Neuron (in vitro differentiated cells): Measurements from ENCODE around the gene CACNA1I.

Source experiments
- H2AFZ ChIP-seq: one replicate; pipeline ENCODE4 v1.6.1; 2013; ENCODE audit warnings: low read depth, mild to moderate bottlenecking, inconsistent platforms, low read length, moderate library complexity
- H3K27me3 ChIP-seq: one replicate; pipeline ENCODE4 v1.6.1; 2013; ENCODE audit warnings: low read length; ENCODE audit not compliant: insufficient read depth
- H3K36me3 ChIP-seq: one replicate; pipeline ENCODE4 v1.6.1; 2013; ENCODE audit warnings: low read length; ENCODE audit not compliant: insufficient read depth
- H3K4me1 ChIP-seq: one replicate; pipeline ENCODE4 v1.6.1; 2013; ENCODE audit warnings: low read length; ENCODE audit not compliant: insufficient read depth
- H3K4me3 ChIP-seq: 2 replicates; pipeline ENCODE4 v1.5.1; 2013; ENCODE audit warnings: mild to moderate bottlenecking, low read length, moderate library complexity
- H3K9me3 ChIP-seq: one replicate; pipeline ENCODE4 v1.6.1; 2013; ENCODE audit warnings: low read length

Gene CACNA1I

DNA sequence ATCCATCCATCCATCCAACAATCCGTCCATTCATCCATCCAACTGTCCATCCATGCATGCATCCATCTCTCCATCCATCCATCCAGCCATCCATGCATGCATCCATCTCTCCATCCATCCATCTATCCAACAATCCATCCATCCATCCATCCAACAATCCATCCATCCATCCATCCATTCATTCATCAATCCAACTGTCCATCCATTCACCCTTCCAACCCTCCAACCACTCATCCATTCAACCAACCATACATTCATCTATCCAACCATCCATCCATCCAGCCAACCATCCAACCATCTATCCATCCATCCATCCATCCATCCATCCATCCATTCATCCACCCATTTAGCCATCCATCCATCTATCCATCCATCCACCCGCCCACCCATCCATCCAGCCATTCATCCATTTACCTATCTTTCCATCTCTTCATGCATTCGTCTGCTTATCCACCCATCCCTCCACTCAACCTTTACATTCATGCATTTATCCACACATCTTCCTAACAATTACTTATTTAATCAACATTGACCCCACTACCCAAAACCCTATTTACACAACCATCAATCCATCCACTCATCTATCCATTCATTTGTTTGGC is 12.6 kb downstream of the CACNA1I start:
- Histone ChIP-seq H2AFZ (no peak overlapping the region), H3K9me3 (no peaks in the 10 kb centered on the region), H3K27me3 (peaks cover 11% of the 10 kb centered on the region), H3K36me3 (no peaks in the 10 kb centered on the region), H3K4me3 (no peak overlapping the region), H3K4me1 (no peaks in the 10 kb centered on the region)

DNA sequence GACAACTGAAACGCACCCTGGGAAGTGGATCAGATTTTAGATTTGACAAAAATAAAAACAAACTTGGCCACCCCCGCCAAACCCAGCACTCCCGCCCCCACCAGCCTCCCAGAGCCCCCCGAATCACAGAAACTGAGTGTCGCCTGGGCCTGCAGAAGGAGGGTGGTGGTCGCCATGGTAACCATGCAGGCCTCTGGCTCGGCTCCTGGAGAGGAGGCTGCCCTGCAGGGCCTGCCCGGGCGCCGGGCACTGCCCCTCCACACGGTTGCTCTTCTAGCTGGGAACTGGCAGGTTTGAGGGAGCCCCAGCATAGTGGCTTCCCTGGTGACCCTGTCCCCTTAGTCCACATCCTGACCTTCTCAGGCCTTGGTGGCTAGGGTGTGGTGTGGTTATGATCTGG is 19.3 kb downstream of the CACNA1I start:
- peaks cover 15% of the 10 kb centered on the region for H3K27me3 ChIP-seq
- no peak overlapping the region for H3K4me3 ChIP-seq
- H3K4me1 ChIP-seq, result peaks cover 6% of the 10 kb centered on the region
- no peaks in the 10 kb centered on the region for H3K36me3 ChIP-seq
- no peaks in the 10 kb centered on the region for H3K9me3 ChIP-seq
- no peak overlapping the region for H2AFZ ChIP-seq

DNA sequence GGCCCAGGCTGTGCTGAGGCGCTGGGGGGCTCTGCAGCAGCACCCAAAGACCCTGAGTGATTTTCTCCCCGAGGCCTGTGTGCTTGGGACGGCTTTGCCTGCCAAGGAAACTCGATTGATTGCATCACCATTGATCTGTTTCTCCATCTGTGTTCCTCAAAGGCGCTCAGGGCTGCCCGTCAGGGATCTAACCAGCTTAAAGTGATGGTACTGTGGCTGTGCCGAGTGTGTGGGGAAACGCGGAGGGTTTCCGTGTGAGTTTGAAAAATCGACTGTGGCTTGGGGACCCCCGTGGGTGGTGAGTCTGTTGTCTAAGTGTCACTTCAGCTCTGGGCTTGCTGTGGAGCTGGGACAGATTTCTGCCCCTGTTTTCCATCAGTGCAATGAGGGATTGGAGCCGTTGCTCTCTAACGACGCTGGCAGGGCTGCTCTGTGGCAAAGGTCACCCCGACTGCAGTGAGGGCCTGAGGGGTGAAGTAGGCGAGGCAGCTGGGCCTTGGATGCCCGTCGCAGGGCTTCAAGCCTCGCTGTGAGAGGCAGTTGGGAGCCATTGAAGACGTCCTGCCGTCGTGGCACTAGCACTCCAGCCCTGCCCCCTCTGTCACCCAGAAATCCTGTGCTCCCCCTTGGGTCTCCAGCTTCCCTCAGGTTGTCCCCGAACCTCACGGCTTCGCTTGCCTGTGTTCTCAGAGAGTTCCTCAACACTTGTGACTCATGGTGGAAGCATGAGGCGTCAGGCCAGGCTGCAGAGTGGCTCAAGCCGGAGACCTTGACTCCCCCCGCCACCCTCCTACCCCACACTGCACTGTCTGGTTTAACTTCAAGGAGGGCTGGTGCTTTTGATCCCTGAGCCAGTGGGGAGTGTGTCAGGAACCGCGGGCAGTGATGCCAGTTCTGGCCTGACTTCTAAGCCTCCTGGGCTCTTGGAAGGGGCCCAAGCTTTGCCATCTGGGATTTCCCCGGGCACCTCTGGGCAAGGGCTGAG is 21.8 kb downstream of the CACNA1I start:
- no peaks in the 10 kb centered on the region for H3K9me3 ChIP-seq
- no peaks in the 10 kb centered on the region for H3K36me3 ChIP-seq
- peaks cover 6% of the 10 kb centered on the region for H3K4me1 ChIP-seq
- H2AFZ ChIP-seq, result no peak overlapping the region
- no peak overlapping the region for H3K4me3 ChIP-seq
- peaks cover 24% of the 10 kb centered on the region for H3K27me3 ChIP-seq

- Histone ChIP-seq H2AFZ (no peak overlapping the region), H3K9me3 (no peaks in the 10 kb centered on the region), H3K4me1 (peaks cover 6% of the 10 kb centered on the region), H3K4me3 (no peak overlapping the region), H3K27me3 (peaks cover 32% of the 10 kb centered on the region), H3K36me3 (no peaks in the 10 kb centered on the region)
Observed at GRCh38 chr22:39593066-39593930, 22.7 kb downstream of the CACNA1I start.

GRCh38 chr22:39593931-39594285 is 23.4 kb downstream of the CACNA1I start:
- no peaks in the 10 kb centered on the region for H3K9me3 ChIP-seq
- no peak overlapping the region for H2AFZ ChIP-seq
- H3K36me3 ChIP-seq, result no peaks in the 10 kb centered on the region
- no peak overlapping the region for H3K4me3 ChIP-seq
- H3K4me1 ChIP-seq, result peaks cover 6% of the 10 kb centered on the region
- peaks cover 35% of the 10 kb centered on the region for H3K27me3 ChIP-seq

GRCh38 chr22:39594411-39594810 is 23.9 kb downstream of the CACNA1I start:
- Histone ChIP-seq H3K27me3 (peaks cover 35% of the 10 kb centered on the region), H3K4me1 (peaks cover 6% of the 10 kb centered on the region), H3K4me3 (no peak overlapping the region), H3K36me3 (no peaks in the 10 kb centered on the region), H2AFZ (no peak overlapping the region), H3K9me3 (no peaks in the 10 kb centered on the region)

GRCh38 chr22:39595622-39596172 is 25.1 kb downstream of the CACNA1I start:
- H3K9me3 ChIP-seq, result no peaks in the 10 kb centered on the region
- H3K4me3 ChIP-seq, result no peak overlapping the region

GRCh38 chr22:39596601-39597000 is 26.0 kb downstream of the CACNA1I start:
- peaks cover 35% of the 10 kb centered on the region for H3K27me3 ChIP-seq
- H2AFZ ChIP-seq, result no peak overlapping the region

More at GRCh38 chr22:39595622-39596172, 25.1 kb downstream of the CACNA1I start:
- H3K36me3 ChIP-seq, result no peaks in the 10 kb centered on the region
- no peak overlapping the region for H2AFZ ChIP-seq
- peaks cover 35% of the 10 kb centered on the region for H3K27me3 ChIP-seq
- no peaks in the 10 kb centered on the region for H3K4me1 ChIP-seq

DNA sequence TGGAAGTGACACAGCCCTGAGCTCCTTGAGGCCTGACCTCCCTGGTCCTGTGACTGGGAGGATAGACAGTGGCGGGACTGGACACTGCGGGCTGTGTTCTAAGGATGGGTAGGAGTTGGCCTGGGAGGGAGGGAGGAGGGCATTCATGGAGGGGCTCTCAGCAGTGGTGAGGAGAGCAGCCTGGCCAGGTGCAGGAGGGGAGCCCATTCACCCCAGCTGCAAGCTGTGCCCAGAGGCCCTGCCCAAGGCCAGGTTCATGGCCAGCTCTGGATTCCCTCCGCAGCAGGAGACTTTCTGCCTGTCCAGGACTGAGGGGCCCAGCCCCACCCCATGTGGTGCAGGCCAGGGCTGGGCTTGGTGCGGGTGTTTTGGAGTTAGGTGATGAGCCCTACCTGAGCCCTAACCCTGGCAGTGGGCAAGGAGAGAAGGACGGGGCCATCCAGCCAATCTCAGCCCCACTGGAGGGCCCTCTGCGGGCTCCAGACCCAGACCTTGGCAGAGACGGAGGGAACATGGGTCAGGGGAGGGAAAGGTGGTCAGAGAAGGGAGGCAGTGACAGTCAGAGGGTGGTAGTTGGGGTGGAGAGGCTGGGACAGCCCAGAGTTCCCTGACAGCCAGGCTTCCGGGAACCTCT is 26.8 kb downstream of the CACNA1I start:
- H3K27me3 ChIP-seq, result peaks cover 29% of the 10 kb centered on the region
- no peaks in the 10 kb centered on the region for H3K9me3 ChIP-seq
- no peaks in the 10 kb centered on the region for H3K36me3 ChIP-seq
- H2AFZ ChIP-seq, result no peak overlapping the region
- H3K4me1 ChIP-seq, result no peaks in the 10 kb centered on the region
- H3K4me3 ChIP-seq, result no peak overlapping the region

More at GRCh38 chr22:39596601-39597000, 26.0 kb downstream of the CACNA1I start:
- no peaks in the 10 kb centered on the region for H3K9me3 ChIP-seq
- H3K4me1 ChIP-seq, result no peaks in the 10 kb centered on the region
- no peaks in the 10 kb centered on the region for H3K36me3 ChIP-seq
- no peak overlapping the region for H3K4me3 ChIP-seq

DNA sequence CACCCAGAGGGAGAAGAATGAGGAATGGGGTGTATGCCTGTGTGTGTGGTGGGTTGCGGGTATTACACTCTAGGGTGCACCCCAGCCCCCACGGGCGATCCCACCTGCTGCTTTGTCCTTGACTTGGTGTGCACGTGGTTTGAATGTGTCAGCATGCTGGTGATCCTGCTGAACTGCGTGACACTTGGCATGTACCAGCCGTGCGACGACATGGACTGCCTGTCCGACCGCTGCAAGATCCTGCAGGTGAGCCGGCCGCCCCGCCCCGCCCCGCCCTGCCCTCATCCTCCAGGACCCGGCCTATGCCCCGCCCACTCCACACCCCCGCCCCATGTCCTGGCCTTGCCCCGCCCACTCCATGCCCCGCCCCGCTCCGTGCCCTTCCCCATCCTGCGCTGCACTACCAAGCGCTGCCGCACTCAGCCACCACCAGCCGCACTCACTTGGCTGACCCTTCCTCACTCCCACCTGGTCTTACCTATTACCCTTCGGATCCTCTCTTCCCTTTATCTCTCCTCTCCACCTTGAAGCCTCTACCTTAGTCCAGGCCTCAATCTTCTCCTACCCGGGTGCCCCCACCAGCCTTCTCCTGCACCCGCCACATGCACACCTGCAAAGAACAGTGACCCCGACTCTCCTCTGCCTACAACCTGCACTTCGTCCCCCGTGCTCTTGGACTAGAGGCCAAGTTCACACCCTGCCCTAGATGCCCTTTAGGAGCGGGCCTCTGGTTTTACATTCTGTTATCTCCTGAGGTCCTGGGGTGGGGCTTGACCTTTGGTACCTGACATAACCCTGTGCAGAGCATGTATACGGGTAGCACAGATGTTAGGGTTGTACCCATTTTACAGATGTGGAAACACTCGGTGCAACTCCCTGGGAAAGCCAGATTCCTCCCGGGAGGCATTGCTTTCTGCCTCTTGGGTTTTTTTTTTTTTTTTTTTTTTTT is 27.7 kb downstream of the CACNA1I start:
- no peaks in the 10 kb centered on the region for H3K9me3 ChIP-seq
- H3K4me3 ChIP-seq, result no peak overlapping the region
- H2AFZ ChIP-seq, result no peak overlapping the region
- H3K27me3 ChIP-seq, result peaks cover 20% of the 10 kb centered on the region
- H3K4me1 ChIP-seq, result no peaks in the 10 kb centered on the region
- H3K36me3 ChIP-seq, result no peaks in the 10 kb centered on the region

- Histone ChIP-seq H3K9me3 (no peaks in the 10 kb centered on the region), H3K27me3 (peaks cover 20% of the 10 kb centered on the region), H3K4me3 (no peak overlapping the region), H3K36me3 (no peaks in the 10 kb centered on the region), H2AFZ (no peak overlapping the region), H3K4me1 (no peaks in the 10 kb centered on the region)
Observed at GRCh38 chr22:39600491-39601179, 30.1 kb downstream of the CACNA1I start.
